ENCODE results near the gene EYS.

EYS gene

GRCh38 chr6:65126667-65127066 lies 580.4 kb downstream of the EYS start:
- CTCF ChIA-PET: interaction anchor here (0.7 kb wide), 1 partner anchor 30 kb away, joined by 3 read pairs; no protein-coding TSS in a partner anchor
- DNase-seq: no peak
- H3K27ac ChIP-seq (ENCODE audit: insufficient read depth in 1 of 2, low read depth in 1 of 2, low read length in 2 of 2, poor library complexity in 1 of 2, severe bottlenecking in 2 of 2): no peak overlapping the region
- no peaks in the 10 kb centered on the region for H3K27me3 ChIP-seq (replicated peaks in 2 of 5; ENCODE audit: control insufficient read depth in 4 of 5, insufficient read depth in 5 of 5, low read length in 4 of 5)
- H3K9me3 ChIP-seq (ENCODE audit: control extremely low read depth in 1 of 5, control insufficient read depth in 4 of 5, insufficient read depth in 2 of 5, low read depth in 1 of 5, low read length in 4 of 5): no peaks in the 10 kb centered on the region
- no peak overlapping the region for H3K4me3 ChIP-seq (ENCODE audit: control insufficient read depth in 1 of 7, extremely low read depth in 1 of 7, insufficient read depth in 4 of 7, low read depth in 2 of 7, low read length in 6 of 7)
- no peaks in the 10 kb centered on the region for H3K36me3 ChIP-seq (ENCODE audit: control insufficient read depth in 4 of 4, insufficient read depth in 4 of 4, low read length in 3 of 4)
- no CpG with 5 or more reads among the region's 2 CpGs for WGBS (ENCODE audit: insufficient coverage)
- H3K4me1 ChIP-seq (ENCODE audit: control extremely low read depth in 1 of 4, control insufficient read depth in 4 of 4, insufficient read depth in 4 of 4, low read length in 3 of 4): peaks cover 0 to 6% (median 1%) of the 10 kb centered on the region in 4 experiments
- POLR2A ChIA-PET: no interaction called here

DNA sequence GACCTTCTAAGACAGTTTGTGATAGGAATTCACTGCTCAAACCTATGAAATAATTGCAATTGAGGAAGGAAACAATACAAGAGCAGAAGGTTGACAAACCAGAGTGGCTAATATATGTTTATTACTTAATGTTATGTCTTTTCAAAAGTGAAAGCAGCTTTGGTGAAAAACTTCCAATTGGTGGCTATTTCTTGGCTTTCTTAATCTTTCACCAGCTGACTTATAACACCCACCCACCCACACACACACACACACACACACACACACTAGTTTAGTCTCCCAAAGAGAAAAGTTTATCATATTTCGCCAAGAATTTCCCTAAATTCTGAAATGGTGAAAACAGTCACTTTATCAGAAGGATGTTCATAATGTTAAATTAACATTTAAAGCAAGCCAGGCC lies 583.5 kb downstream of the EYS start:
- ChIA-PET CTCF (interaction anchor here (1.5 kb wide), 1 partner anchor 8 kb away, joined by 3 read pairs; no protein-coding TSS in a partner anchor), POLR2A (no interaction called here)
- no peaks in the 10 kb centered on the region for H3K9me3 ChIP-seq (ENCODE audit: control extremely low read depth in 1 of 5, control insufficient read depth in 4 of 5, insufficient read depth in 2 of 5, low read depth in 1 of 5, low read length in 4 of 5)
- no CpG with 5 or more reads among the region's 1 CpG for WGBS (ENCODE audit: insufficient coverage)
- H3K27me3 ChIP-seq (replicated peaks in 2 of 5; ENCODE audit: control insufficient read depth in 4 of 5, insufficient read depth in 5 of 5, low read length in 4 of 5): no peaks in the 10 kb centered on the region
- peak; percentile 2 to 73 (median 59) for DNase-seq
- no peaks in the 10 kb centered on the region for H3K36me3 ChIP-seq (ENCODE audit: control insufficient read depth in 4 of 4, insufficient read depth in 4 of 4, low read length in 3 of 4)
- peaks cover 0 to 6% (median 1%) of the 10 kb centered on the region in 4 experiments for H3K4me1 ChIP-seq (ENCODE audit: control extremely low read depth in 1 of 4, control insufficient read depth in 4 of 4, insufficient read depth in 4 of 4, low read length in 3 of 4)
- H3K4me3 ChIP-seq (ENCODE audit: control insufficient read depth in 1 of 7, extremely low read depth in 1 of 7, insufficient read depth in 4 of 7, low read depth in 2 of 7, low read length in 6 of 7): no peak overlapping the region
- H3K27ac ChIP-seq (ENCODE audit: insufficient read depth in 1 of 2, low read depth in 1 of 2, low read length in 2 of 2, poor library complexity in 1 of 2, severe bottlenecking in 2 of 2): no peak overlapping the region

- POLR2A ChIA-PET: no interaction called here
- Histone ChIP-seq H3K4me1 (ENCODE audit: control extremely low read depth in 1 of 4, control insufficient read depth in 4 of 4, insufficient read depth in 4 of 4, low read length in 3 of 4) (peaks cover 0 to 6% (median 0%) of the 10 kb centered on the region in 4 experiments), H3K9me3 (ENCODE audit: control extremely low read depth in 1 of 5, control insufficient read depth in 4 of 5, insufficient read depth in 2 of 5, low read depth in 1 of 5, low read length in 4 of 5) (no peaks in the 10 kb centered on the region), H3K27me3 (replicated peaks in 2 of 5; ENCODE audit: control insufficient read depth in 4 of 5, insufficient read depth in 5 of 5, low read length in 4 of 5) (no peaks in the 10 kb centered on the region), H3K27ac (ENCODE audit: insufficient read depth in 1 of 2, low read depth in 1 of 2, low read length in 2 of 2, poor library complexity in 1 of 2, severe bottlenecking in 2 of 2) (no peak overlapping the region), H3K36me3 (ENCODE audit: control insufficient read depth in 4 of 4, insufficient read depth in 4 of 4, low read length in 3 of 4) (no peaks in the 10 kb centered on the region), H3K4me3 (ENCODE audit: control insufficient read depth in 1 of 7, extremely low read depth in 1 of 7, insufficient read depth in 4 of 7, low read depth in 2 of 7, low read length in 6 of 7) (no peak overlapping the region)
- no peak for DNase-seq
- WGBS (ENCODE audit: insufficient coverage): 88% methylated on average over 1 of the region's 3 CpGs
- CTCF ChIA-PET: no interaction called here
Measured at GRCh38 chr6:65117817-65118409, 589.1 kb downstream of the EYS start.

- H3K4me1 ChIP-seq (ENCODE audit: control extremely low read depth in 1 of 4, control insufficient read depth in 4 of 4, insufficient read depth in 4 of 4, low read length in 3 of 4): peaks cover 0 to 6% (median 0%) of the 10 kb centered on the region in 4 experiments
- H3K4me3 ChIP-seq (ENCODE audit: control insufficient read depth in 1 of 7, extremely low read depth in 1 of 7, insufficient read depth in 4 of 7, low read depth in 2 of 7, low read length in 6 of 7): no peak overlapping the region
- no peak for DNase-seq
- ChIA-PET POLR2A (no interaction called here), CTCF (no interaction called here)
- H3K27me3 ChIP-seq (replicated peaks in 2 of 5; ENCODE audit: control insufficient read depth in 4 of 5, insufficient read depth in 5 of 5, low read length in 4 of 5): no peaks in the 10 kb centered on the region
- H3K27ac ChIP-seq (ENCODE audit: insufficient read depth in 1 of 2, low read depth in 1 of 2, low read length in 2 of 2, poor library complexity in 1 of 2, severe bottlenecking in 2 of 2): no peak overlapping the region
- no CpG with 5 or more reads among the region's 1 CpG for WGBS (ENCODE audit: insufficient coverage)
- no peaks in the 10 kb centered on the region for H3K36me3 ChIP-seq (ENCODE audit: control insufficient read depth in 4 of 4, insufficient read depth in 4 of 4, low read length in 3 of 4)
- no peaks in the 10 kb centered on the region for H3K9me3 ChIP-seq (ENCODE audit: control extremely low read depth in 1 of 5, control insufficient read depth in 4 of 5, insufficient read depth in 2 of 5, low read depth in 1 of 5, low read length in 4 of 5)
Measured at GRCh38 chr6:65116326-65116725, 590.7 kb downstream of the EYS start.

DNA sequence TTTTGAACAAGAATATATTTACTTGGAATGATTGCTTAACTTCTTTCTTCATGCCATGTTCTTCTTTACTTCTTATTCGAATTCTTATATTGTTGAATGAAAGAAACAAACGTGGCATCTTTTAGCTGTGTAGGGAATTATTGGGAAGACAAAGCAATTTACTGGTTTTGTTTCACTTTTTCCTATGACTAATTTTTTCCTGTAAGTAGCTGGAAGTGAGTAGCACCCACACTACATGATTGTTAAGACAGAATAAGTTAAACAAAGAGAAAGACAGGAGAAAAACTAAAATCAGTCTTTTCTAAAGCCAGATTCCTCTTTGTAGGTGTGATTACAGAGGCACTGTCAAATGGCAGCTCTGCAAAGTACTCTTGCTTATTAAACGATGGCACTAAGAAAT lies 593.4 kb downstream of the EYS start:
- CTCF ChIA-PET: no interaction called here
- Histone ChIP-seq H3K4me1 (ENCODE audit: control extremely low read depth in 1 of 4, control insufficient read depth in 4 of 4, insufficient read depth in 4 of 4, low read length in 3 of 4) (peaks cover 0 to 6% (median 0%) of the 10 kb centered on the region in 4 experiments), H3K4me3 (ENCODE audit: control insufficient read depth in 1 of 7, extremely low read depth in 1 of 7, insufficient read depth in 4 of 7, low read depth in 2 of 7, low read length in 6 of 7) (no peak overlapping the region), H3K27ac (ENCODE audit: insufficient read depth in 1 of 2, low read depth in 1 of 2, low read length in 2 of 2, poor library complexity in 1 of 2, severe bottlenecking in 2 of 2) (no peak overlapping the region), H3K9me3 (ENCODE audit: control extremely low read depth in 1 of 5, control insufficient read depth in 4 of 5, insufficient read depth in 2 of 5, low read depth in 1 of 5, low read length in 4 of 5) (no peaks in the 10 kb centered on the region), H3K36me3 (ENCODE audit: control insufficient read depth in 4 of 4, insufficient read depth in 4 of 4, low read length in 3 of 4) (no peaks in the 10 kb centered on the region), H3K27me3 (replicated peaks in 2 of 5; ENCODE audit: control insufficient read depth in 4 of 5, insufficient read depth in 5 of 5, low read length in 4 of 5) (no peaks in the 10 kb centered on the region)
- POLR2A ChIA-PET: no interaction called here
- WGBS (ENCODE audit: insufficient coverage): no CpG with 5 or more reads among the region's 3 CpGs
- DNase-seq: no peak

GRCh38 chr6:65112435-65112834 lies 594.6 kb downstream of the EYS start:
- Histone ChIP-seq H3K36me3 (ENCODE audit: control insufficient read depth in 4 of 4, insufficient read depth in 4 of 4, low read length in 3 of 4) (no peaks in the 10 kb centered on the region), H3K27me3 (replicated peaks in 2 of 5; ENCODE audit: control insufficient read depth in 4 of 5, insufficient read depth in 5 of 5, low read length in 4 of 5) (no peaks in the 10 kb centered on the region), H3K4me1 (ENCODE audit: control extremely low read depth in 1 of 4, control insufficient read depth in 4 of 4, insufficient read depth in 4 of 4, low read length in 3 of 4) (peaks cover 0 to 6% (median 0%) of the 10 kb centered on the region in 4 experiments), H3K4me3 (ENCODE audit: control insufficient read depth in 1 of 7, extremely low read depth in 1 of 7, insufficient read depth in 4 of 7, low read depth in 2 of 7, low read length in 6 of 7) (no peak overlapping the region), H3K27ac (ENCODE audit: insufficient read depth in 1 of 2, low read depth in 1 of 2, low read length in 2 of 2, poor library complexity in 1 of 2, severe bottlenecking in 2 of 2) (no peak overlapping the region), H3K9me3 (ENCODE audit: control extremely low read depth in 1 of 5, control insufficient read depth in 4 of 5, insufficient read depth in 2 of 5, low read depth in 1 of 5, low read length in 4 of 5) (no peaks in the 10 kb centered on the region)
- CTCF ChIA-PET: no interaction called here
- DNase-seq: no peak
- POLR2A ChIA-PET: no interaction called here

- H3K9me3 ChIP-seq (ENCODE audit: control extremely low read depth in 1 of 5, control insufficient read depth in 4 of 5, insufficient read depth in 2 of 5, low read depth in 1 of 5, low read length in 4 of 5): no peaks in the 10 kb centered on the region
- WGBS (ENCODE audit: insufficient coverage): no CpG with 5 or more reads among the region's 3 CpGs
- CTCF ChIA-PET: no interaction called here
Measured at GRCh38 chr6:65110031-65110430, 597.0 kb downstream of the EYS start.

More at GRCh38 chr6:65110031-65110430, 597.0 kb downstream of the EYS start:
- no peaks in the 10 kb centered on the region for H3K36me3 ChIP-seq (ENCODE audit: control insufficient read depth in 4 of 4, insufficient read depth in 4 of 4, low read length in 3 of 4)
- POLR2A ChIA-PET: no interaction called here
- no peak overlapping the region for H3K27ac ChIP-seq (ENCODE audit: insufficient read depth in 1 of 2, low read depth in 1 of 2, low read length in 2 of 2, poor library complexity in 1 of 2, severe bottlenecking in 2 of 2)
- H3K4me1 ChIP-seq (ENCODE audit: control extremely low read depth in 1 of 4, control insufficient read depth in 4 of 4, insufficient read depth in 4 of 4, low read length in 3 of 4): no peaks in the 10 kb centered on the region
- H3K27me3 ChIP-seq (replicated peaks in 2 of 5; ENCODE audit: control insufficient read depth in 4 of 5, insufficient read depth in 5 of 5, low read length in 4 of 5): no peaks in the 10 kb centered on the region
- DNase-seq: no peak
- no peak overlapping the region for H3K4me3 ChIP-seq (ENCODE audit: control insufficient read depth in 1 of 7, extremely low read depth in 1 of 7, insufficient read depth in 4 of 7, low read depth in 2 of 7, low read length in 6 of 7)
